ENCODE measurements around the gene SRSF7.

DNA sequence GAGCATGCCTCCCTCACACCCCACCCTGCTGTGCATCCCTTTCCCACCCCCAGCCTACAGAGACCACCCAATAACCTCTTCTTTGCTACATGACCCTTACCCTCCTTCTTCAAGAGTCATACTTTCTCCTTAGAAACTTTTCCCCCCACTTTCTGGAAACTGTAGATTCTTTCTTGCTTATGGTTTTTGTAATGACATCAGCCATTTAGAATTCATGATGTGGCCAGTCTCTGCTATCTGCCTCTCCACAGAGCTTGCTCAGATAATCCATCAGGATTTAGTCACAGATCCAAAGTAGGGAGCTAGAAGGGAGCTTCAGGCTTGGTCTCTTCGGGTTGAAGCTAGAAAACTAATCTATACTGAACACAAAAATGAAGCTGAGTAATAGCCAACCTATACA is 48.7 kb downstream of the SRSF7 start:
- TF ChIP-seq POLR2AphosphoS5 (IDR thresholded peaks at IDR 0.05; ENCODE audit: borderline replicate concordance, low read depth, low read length) = no peak
- no peak for TF ChIP-seq EZH2 (IDR thresholded peaks at IDR 0.05)
- TF ChIP-seq FOXP2 (optimal IDR thresholded peaks at IDR 0.05; ENCODE audit: control extremely low read depth, extremely low read length, insufficient read depth) = no peak
